ENCODE results near the gene ZBP1.
"Not testable (repeated sequence)": the region's sequence is repeated elsewhere in the genome, so short reads cannot be mapped to it uniquely, and the experiment has no call there.

The ZBP1 gene

DNA sequence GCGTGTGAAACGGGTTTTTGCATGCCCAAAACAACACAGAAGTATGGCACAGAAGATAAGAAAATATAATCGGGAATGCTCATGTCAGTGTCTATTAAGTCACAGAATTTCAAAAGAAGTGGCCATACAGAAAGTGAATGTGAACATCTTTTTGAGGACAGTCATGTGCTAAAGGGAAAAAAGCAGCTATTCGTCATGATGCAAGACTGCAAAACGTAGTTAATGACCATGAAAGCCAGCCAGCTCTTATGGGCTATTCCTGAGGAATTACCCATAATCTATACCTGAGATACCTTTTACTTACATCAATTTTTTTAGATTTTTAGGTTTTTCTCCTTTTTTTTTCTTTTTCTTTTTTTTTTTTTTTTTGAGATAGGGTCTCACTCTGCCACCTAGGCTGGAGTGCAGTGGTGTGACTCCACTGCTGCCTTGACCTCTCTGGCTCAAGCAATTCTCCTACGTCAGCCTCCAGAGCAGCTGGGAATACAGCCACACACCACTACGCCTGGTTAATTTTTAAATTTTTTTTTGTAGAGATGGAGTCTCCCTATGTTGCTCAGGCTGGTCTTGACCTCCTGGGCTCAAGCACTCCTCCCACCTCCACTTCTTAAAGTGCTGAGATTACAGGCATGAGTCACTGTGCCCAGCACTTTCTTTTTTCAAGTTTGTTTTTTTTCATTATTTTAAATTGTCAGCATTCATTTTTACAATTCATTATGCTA is 18.1 kb upstream of the ZBP1 start:
- no peak for DNase-seq

DNA sequence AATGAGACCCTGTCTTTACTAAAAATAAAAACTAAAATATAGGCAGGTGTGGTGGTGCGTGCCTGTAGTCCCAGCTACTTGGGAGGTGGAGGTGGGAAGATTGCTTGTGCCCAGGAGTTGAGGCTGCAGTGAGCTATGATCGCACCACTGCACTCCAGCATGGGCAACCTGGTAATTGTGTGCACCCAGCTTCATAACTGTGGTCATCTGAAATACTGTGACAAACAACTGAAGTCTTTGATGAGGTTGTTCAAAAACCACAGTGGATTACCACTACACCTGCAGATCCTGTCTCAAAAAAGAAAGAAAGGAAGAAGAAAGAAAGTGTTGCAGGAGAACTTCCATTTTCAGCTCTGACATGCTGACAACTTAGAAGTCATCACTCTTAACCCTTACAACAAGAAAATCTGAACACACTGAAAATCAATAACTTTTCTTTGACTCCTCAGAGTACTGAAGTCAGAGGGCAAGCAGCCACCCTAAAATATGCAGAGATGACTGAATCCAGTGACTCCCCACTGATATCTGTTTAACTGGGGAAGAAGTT is 13.8 kb upstream of the ZBP1 start:
- DNase-seq = no peak

DNA sequence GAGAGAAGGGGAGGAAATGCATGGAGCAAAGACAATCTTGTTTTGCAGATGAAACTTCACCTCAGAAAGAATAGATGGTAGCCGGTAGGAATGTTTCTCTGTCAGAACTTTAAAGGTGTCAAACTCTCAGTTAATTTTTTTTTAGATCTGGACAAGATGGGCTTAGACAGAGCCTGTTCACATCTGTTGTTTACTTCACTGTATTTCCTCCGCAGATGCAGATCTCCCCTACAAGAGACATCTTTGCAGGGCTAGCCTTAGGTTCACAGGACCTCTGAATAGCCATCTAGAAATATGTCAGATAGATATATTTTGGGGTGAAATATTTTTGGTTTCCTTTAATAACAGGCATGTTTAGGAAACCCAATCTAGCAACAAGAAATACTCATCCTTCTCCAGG is 12.1 kb upstream of the ZBP1 start:
- DNase-seq = no peak

DNA sequence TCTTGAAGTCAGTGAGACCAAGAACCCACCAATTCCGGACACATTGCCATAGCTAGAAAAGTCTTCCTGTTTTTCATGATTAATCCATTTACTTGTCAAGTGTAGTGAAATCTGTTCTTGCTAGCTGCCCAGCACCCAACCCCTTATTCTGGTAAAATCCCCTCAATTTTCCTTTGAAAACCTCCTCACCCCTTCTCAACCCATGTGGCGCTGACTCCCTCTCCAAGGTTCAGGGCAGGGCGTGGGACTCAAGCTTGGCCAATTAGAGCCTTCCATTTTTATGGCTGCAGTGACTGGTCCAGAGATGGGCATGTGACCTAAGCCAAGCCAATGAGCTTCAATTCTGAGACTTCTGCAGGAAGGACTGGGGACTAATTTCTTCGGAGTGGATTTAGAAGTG is 9.8 kb upstream of the ZBP1 start:
- DNase-seq = no peak

DNA sequence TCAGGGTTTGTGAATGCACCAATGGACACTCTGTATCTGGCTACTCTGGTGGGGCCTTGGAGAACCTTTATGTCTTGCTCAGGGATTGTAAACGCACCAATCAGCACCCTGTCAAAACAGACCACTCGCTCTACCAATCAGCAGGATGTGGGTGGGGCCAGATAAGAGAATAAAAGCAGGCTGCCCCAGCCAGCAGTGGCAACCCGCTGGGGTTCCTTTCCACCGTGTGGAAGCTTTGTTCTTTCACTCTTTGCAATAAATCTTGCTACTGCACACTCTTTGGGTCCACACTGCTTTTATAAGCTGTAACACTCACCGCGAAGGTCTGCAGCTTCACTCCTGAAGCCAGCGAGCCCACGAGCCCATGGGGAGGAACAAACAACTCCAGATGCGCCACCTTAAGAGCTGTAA is 9.3 kb upstream of the ZBP1 start:
- DNase-seq = not testable (repeated sequence)

DNA sequence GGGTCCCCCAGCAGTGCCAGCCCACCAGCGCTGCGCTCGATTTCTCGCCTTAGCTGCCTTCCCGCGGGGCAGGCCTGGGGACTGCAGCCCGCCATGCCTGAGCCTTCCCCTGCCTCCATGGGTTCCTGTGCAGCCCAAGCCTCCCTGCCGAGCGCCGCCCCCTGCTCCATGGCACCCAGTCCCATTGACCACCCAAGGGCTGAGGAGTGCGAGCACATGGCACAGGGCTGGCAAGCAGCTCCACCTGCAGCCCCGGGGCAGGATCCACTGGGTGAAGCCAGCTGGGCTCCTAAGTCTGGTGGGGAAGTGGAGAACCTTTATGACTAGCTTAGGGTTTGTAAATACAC is 8.7 kb upstream of the ZBP1 start:
- DNase-seq = not testable (repeated sequence)

DNA sequence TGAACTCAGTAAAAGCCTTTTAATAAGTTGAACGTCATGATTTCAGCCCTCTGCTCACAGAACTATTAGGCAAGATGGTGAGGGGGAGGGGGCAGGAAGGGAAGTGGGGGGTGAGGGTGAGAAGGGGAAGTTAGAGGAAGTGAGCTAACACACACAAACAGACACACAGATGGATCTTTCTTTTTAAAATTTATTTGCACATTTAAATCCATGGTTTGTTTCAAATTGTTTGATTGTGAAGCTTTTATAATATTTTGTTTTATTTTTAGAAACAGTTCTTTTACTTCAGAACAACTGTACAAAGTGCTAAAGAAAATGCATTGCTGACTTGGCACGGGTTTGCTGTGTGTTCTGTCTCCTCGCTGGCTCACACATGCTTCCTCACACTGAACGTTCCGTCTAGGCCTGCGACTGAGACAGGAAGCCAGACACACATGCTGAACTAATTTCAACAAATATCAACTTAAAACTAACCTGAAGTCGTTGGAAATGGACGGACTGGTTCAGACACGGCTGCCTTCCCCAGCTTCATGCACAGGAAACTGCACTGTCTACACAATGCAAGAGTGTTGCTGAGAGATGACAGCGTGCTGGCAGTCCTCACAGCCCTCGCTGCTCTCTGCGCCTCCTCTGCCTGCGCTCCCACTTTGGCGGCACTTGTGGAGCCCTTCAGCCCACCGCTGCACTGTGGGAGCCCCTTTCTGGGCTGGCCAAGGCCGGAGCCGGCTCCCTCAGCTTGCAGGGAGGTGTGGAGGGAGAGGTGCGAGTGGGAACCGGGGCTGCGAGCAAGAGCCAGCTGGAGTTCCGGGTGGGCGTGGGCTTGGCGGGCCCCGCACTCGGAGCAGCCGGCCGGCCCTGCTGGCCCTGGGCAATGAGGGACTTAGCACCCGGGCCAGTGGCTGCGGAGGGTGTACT is 8.1 kb upstream of the ZBP1 start:
- peak; percentile 38 for DNase-seq

DNA sequence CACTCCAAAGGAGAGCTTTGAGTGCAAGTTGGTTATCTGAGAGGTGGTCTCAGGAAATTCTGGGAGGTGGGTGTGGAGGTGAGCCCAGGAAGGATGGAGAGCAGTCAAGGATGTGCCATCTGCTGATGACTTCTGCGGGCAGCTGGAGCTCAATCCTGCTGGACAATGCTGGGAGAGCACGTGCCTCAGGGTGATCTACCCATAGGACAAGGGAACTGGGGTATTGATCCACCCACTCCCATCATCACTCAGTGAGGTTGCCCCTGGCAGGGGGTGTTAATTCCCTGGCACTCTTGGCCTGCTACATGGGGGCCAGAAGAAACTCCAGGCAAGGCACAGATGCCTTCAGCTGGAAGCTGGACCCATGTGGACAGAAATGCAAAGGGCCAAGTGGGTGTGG is 7.1 kb upstream of the ZBP1 start:
- DNase-seq = no peak

DNA sequence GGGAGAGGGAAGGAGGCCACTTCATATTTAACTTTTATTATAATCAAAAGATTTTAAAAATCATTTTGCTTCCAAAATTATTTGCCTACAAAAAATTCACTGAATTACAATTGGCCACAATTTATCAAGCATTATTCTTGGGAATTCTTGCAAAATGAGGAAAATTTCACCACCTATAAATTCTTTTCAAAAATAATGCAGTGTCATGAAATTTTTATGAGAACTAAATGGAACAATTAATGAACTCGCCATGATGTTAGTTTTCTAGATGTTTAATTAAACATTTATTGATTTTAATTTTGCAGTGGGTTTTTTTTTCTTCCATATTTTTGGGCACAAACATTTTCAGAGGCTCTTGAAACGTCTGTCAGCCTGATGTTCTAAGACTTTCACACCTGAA is 5.8 kb upstream of the ZBP1 start:
- DNase-seq = no peak

DNA sequence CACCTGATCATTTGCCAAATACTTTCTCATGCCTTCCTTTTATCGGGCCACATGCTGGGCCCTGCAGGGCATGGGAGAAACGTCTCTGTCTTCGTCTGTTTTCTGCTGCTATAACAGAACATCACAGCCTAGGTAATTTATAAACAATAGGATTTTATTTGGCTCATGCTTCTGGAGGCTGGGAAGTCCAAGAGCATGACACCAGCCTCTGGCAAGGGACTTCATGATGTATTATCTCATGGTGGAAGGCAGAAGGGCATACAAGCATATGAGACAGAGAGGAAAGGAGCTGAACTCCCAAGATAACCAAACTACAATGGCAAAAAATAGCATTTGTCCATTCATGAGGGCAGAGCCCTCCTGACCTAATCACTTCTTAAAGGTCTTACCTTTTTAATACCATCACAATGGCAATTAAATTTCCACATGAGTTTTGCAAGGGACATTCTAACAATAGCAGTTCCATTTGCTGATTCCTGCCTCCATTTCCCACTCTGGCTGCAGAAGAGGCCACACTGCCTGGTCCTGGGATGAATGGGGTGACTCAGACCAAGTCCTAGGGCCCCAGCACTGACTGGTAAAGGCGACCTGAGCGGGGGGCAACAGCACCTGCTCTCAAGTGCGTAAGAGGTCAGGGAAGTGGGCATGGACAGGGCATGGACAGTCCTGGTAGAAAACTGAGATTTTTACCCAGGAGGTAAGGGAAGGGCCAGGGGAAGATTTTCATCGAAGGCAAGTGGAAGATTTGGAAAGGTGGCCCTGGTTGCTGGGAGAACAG is 5.1 kb upstream of the ZBP1 start:
- no peak for DNase-seq

DNA sequence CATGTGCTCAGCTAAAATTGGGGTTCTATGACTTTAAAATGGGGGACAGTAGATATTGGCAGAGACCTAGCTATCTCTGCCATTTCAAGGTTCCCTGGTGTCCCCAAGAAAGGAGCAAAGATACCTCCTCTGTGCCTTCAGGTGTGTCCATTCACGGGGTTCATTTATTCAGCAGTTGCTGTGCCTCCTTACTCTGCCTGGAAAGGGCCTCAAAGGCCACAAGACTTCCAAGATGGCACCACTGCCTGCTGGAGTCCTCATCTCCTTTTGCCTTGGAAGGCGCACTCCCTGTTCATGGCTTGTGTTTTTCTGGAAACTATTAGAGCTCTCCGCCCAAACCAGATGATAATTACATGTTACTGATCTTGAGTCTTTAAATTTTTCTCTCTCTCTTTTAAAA is 3.9 kb upstream of the ZBP1 start:
- no peak for DNase-seq

DNA sequence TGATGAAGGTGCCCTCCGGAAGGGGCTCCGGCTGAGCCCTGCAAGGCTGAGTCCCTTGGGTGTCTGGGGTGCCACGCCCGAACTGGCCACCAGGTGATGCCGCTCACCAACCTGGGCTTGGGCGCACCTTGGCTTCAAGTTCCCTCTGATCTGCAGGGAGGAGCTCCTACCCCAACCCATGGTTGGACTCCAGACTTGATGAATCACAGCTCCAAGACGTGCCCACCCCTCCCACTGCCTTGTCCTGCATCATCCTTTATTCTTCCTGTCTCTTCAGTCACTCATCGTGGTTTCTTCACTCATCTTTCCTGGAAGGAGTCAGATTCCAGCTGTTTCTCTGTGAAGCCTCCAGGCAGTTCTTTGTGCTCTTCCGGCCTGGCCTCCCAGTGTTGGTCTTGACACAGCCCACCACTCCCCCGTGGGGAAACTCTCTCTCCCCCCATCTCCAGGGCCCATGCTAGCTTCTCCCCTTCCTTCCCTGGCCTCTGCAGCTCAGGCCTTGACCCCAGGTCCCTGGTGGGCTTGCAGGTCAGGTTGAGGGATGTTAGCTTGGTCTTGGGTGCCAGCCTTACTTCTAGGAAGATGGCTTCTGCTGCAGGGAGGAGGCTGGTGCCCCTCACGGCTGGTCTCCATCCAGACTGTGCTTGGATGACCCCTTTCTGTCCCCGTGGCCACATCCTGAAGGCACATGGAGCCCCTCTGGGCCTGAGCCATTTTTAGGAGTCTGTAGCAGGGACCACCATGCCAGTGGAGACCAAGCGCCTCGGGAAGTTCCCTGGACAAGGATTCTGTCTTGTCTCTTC is 2.6 kb upstream of the ZBP1 start:
- peak; percentile 61 for DNase-seq

DNA sequence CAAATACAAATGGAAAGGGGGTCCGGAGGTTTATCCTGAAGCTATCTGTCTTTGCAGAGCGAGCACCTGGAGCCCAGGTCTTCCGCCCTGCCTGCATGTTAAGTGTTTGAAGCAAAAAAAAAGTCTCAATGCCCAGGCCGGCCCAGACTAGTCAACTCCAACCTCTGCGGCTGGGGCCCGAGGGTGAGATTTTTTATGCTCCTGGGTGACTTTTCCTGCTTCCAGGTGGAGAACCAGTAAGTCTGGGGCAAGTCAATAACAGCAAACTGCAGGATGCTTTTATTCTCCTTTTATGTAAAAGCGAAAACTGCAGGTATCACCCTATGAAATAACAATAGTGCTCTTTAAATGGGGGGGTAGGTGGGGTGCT is 2.0 kb upstream of the ZBP1 start:
- DNase-seq = no peak

DNA sequence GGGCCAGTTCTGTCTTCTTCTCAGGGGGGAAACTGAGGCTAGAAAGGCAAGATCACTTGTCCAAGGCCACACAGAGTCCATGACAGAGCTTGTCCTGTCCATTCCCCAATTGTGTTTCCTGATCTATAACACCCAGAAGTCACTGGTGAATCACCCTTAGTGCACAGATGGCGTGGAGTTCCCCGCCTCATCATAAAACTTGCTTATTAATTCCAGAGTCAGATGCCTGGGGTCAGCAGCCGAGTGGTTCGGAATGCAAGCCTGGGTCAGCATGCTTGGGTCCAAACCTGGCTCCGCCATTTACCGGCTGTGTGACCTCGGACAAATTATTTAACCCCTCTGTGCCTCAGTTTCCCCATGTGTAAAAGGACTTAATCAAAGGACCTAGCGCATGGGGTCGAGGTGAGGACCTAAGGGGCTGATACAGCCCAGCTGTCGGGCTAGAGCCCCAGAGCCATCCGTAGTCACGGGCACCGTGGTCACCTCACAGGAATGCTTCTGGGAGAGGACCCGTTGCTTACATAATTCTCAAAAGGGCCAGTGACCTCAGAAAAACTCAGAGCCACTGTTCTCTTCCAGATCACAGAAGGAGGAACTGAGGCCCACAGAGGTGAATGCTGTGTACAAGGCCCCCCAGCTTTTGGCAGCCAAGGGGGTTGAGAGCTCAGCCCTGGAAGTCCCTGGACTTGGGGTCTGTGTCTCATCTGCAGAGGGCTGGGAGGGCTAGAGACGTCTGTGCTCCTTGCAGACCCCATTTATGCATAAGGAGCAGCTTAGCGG is 1.4 kb upstream of the ZBP1 start:
- DNase-seq = no peak

DNA sequence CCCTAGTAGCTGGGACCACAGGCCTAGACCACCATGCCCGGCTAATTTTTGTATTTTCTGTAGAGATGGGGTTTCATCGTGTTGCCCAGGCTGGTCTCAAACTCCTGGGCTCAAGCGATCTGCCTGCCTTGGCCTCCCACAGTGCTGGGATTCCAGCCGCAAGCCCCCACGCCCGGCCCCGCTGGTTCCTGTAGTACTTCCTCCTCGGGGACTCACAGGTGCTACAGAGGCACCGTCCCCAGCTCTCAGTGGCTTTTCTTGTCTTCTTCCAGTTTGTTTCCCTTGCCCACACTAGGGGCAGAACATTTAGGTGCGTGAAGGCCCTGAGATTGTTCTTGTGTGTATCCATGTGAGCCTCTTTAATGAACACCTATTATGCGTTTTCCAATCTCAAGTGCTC is 773 bp upstream of the ZBP1 start:
- no peak for DNase-seq

DNA sequence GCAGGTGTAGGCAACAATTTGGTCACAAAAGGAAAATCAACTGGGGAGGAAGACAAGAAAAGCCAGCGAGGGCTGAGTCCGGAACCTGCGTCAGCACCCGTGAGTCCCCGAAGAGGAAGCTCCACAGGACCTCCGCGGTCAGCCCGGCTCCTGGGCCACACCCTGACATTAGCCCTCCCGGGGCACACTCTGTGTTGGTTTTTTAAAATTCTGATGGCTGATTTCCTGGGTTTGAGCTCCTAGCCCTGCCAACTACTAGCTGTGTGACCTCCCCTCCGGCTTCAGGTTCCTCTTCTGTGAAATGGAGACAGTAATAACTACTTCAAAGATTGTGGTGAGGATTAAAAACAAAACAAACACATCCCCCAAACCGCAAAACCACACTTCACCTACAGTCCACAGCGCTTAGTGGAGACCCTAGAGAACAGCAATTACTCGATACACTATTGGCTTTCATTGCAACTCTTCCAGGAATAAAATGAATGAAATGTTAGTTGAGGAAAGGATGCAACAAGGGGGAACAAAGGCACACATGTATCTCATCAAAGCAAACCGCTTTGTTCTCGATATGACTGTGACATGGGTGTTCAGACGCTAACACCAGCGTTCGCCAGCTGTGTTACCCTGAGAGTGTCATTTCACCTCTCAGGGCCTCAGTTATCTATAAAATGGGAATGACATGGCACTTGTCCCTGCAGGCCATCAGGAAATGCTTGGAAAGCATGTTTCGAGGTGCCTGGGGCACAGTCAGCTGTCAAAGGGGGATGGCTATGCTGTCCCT is 985 bp downstream of the ZBP1 start:
- DNase-seq = peak; percentile 71

DNA sequence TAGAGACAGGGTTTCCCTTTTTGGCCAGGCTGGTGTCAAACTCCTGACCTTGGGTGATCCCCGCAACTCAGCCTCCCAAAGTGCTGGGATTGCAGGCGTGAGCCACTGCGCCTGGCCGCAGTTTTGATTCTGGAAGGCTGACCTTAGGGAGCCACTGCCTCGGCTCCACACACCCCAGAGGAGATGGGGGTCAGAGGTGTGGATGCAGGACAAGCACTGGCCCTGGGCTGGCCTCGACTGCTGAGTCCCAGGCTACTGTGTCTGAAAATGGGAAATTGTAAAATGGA is 1.5 kb downstream of the ZBP1 start:
- no peak for DNase-seq

DNA sequence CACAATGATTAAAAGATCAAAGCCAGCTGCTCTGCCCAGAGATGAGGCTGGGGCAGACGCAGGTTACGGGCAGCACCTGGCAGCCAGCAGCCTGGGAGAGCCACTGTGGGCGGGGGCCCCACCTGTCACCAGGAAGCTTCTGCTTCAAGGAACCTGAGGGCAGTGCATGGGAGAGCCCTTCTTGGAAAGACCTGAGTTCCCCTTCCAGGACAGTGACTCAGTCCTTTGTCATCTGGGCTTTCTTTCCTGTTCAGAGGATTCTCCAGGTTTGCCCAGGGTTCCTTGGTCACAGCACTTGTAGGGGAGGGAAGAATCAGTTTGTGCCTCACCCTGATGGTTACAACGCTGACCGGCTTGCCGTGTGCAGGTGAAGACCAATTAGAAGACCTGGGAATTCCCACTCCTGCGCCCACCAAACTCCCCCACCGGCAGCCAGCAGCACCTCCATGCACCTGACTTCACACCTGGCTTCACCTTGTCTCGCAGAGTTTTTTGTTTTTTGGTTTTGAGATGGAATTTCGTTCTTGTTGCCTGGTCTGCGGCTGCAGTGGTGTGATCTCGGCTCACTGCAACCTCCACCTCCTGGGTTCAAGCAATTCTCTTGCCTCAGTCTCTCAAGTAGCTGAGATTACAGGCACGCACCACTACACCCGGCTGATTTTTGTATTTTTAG is 2.0 kb downstream of the ZBP1 start:
- DNase-seq = peak; percentile 14

DNA sequence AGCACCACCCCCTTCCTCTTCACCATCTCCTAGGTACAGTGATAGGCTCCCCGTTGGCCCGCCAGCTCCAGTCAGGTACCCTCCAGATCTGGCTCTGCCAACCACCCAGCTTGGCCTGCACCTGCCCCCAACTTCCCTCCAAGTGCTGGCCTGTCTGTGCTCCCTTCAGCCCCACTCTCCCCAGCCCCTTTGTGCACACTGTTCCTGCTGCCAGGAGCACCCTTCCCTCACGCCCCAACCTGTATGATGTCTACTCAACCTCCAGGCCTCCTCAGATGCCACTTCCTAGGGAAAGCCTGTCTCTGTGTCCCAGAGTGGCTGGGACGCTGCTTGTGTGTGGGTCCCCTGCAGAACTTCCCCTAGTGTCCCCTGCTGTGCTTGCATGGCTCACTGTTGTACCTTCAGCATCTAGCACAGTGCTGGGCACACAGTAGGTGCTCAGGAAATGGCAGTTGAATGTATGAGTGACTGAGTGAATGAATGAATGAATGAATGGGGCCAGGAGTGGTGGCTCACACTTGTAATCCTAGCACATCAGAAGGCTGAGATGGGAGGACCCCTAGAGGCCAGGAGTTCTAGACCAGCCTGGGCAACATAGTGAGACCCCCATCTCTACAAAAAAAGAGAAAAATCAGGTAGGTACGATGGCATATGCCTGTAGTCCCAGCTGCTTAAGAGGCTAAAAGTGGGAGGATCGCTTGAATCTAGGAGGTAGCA is 3.0 kb downstream of the ZBP1 start:
- DNase-seq = no peak
